ENCODE measurements around the gene AFF3. TPM values are rescaled to one million over a fixed set of nuclear protein-coding genes. Genes with fewer than 3 reads are reported as not detected.

The AFF3 gene
- total RNA-seq, 1 donor from 2014 or later = 8.0 TPM

DNA sequence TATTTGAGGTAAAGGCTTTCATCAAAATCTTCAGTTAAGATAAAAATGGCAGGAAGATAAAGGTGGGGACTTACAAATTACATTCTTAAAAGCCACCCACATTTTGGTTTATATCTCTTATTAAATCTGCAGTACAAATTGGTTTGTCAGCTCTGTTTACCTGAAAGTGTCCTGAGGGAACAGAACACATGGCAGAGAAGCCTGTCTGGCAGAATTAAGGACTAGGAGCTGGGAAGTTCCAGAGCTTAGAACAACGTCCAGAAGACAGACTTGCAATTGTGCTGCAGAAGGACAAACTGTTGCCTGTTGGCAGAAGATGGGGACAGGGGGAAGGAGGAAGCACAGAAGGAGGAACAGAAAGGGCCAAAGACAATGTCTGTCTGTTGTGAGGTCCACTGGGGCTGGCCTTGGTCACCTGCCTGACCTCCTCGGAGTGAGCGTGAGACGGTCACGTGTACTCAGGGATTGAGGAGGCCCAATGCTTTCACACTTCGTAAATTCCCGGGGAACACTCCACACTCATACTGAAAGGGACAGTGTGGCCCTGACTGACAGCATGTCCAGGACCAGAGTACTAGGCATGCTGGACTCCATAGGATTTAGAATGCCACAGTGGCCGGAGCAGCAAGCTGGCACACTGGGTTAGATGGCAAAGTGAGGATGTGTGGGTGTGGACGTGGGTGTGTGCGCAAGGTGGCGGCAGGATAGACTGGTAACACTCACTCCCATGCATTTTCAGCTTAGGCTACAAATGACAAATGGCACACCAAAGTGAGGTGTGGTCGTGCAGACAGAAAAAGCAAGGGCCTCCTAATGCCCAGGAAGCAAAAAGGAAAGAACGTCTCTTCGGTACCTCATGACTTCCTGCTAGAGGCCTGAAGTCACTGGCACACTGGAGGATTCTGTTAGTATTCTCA lies 441.6 kb downstream of the AFF3 start:
- no peaks in the 10 kb centered on the region for H3K9me3 ChIP-seq (replicated peaks)
- no peaks in the 10 kb centered on the region for H3K36me3 ChIP-seq
- intact Hi-C loops (cut with micrococcal nuclease) = no loop called here
- H3K27ac ChIP-seq (replicated peaks) = no peak overlapping the region
- no peaks in the 10 kb centered on the region for H3K27me3 ChIP-seq (ENCODE audit: low read depth)
- H3K4me3 ChIP-seq = no peak overlapping the region
- no peak for DNase-seq
- TF ChIP-seq CTCF (IDR thresholded peaks at IDR 0.05; ENCODE audit: borderline replicate concordance) = no peak
- peaks cover 34% of the 10 kb centered on the region for H3K4me1 ChIP-seq

- Histone ChIP-seq H3K9me3 (replicated peaks) (no peaks in the 10 kb centered on the region), H3K4me3 (no peak overlapping the region), H3K27me3 (ENCODE audit: low read depth) (no peaks in the 10 kb centered on the region), H3K4me1 (peaks cover 39% of the 10 kb centered on the region), H3K36me3 (no peaks in the 10 kb centered on the region), H3K27ac (replicated peaks) (peak overlapping the region; percentile 36)
- TF ChIP-seq CTCF (IDR thresholded peaks at IDR 0.05; ENCODE audit: borderline replicate concordance) = no peak
- intact Hi-C loops (cut with micrococcal nuclease) = no loop called here
- DNase-seq = no peak
Measured at GRCh38 chr2:99698896-99699295, 443.5 kb downstream of the AFF3 start.

DNA sequence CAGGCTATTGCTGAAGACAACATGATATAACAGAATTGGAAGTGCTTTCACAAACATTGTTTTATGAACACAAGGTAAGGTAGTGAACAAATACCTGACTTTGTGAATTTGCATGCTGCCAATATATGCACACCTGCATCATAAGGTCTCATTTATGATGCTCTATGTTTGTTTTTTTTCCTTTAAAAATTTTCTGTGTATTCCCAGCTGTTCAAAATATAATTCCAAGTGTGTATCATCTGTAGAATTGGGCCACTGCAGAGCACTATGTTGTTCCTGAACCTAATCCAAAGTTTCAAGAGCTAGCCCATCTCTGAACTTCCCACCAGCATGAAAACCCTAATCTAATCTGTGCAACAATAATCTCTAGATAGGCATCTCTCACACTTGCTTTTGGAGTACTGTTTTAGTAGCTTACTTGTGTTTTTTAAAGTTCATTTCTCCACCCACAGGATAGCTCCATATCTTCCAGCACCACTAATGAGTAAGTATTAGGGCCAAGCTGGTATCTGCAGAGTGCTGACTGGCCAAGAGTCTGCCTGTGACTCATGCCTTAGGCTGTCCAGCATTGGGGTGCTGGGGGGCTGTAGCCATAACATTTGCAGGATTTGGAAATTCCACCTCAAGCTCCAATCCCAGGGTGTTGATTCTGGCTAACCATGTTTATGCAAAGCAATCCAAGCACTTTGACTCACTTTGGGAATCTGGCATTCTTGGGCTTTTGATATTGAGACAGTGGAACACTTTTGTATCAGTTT lies 444.4 kb downstream of the AFF3 start:
- TF ChIP-seq CTCF (IDR thresholded peaks at IDR 0.05; ENCODE audit: borderline replicate concordance) = no peak
- intact Hi-C loops (cut with micrococcal nuclease) = no loop called here
- H3K4me3 ChIP-seq = no peak overlapping the region
- no peaks in the 10 kb centered on the region for H3K27me3 ChIP-seq (ENCODE audit: low read depth)
- H3K36me3 ChIP-seq = no peaks in the 10 kb centered on the region
- no peaks in the 10 kb centered on the region for H3K9me3 ChIP-seq (replicated peaks)
- peak; percentile 41 for DNase-seq
- H3K4me1 ChIP-seq = peaks cover 40% of the 10 kb centered on the region
- H3K27ac ChIP-seq (replicated peaks) = peak overlapping the region; percentile 36

DNA sequence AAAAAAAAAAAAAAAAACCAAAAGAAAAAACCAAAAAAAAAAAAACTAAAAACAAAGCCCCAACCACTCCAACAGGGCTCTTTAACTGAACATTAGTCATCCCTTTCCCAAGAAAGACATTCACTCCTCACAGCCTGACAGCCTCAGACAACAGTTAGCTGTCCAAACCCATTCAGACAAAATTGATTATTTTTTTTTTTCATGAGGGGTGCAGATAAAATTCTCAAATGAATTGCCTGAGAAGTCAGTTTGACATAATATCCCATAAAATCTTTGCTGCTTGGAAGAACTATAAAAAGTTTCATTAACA lies 446.5 kb downstream of the AFF3 start:
- Histone ChIP-seq H3K4me1 (peaks cover 55% of the 10 kb centered on the region), H3K27me3 (ENCODE audit: low read depth) (no peaks in the 10 kb centered on the region), H3K36me3 (no peaks in the 10 kb centered on the region), H3K9me3 (replicated peaks) (no peaks in the 10 kb centered on the region), H3K27ac (replicated peaks) (peak overlapping the region; percentile 30), H3K4me3 (no peak overlapping the region)
- TF ChIP-seq CTCF (IDR thresholded peaks at IDR 0.05; ENCODE audit: borderline replicate concordance) = no peak
- intact Hi-C loops (cut with micrococcal nuclease) = no loop called here
- no peak for DNase-seq

- peaks cover 54% of the 10 kb centered on the region for H3K4me1 ChIP-seq
- H3K27ac ChIP-seq (replicated peaks) = peak overlapping the region; percentile 52
- no peaks in the 10 kb centered on the region for H3K36me3 ChIP-seq
- DNase-seq = no peak
- no peak overlapping the region for H3K4me3 ChIP-seq
- no peaks in the 10 kb centered on the region for H3K9me3 ChIP-seq (replicated peaks)
- no peaks in the 10 kb centered on the region for H3K27me3 ChIP-seq (ENCODE audit: low read depth)
- intact Hi-C loops (cut with micrococcal nuclease) = no loop called here
- TF ChIP-seq CTCF (IDR thresholded peaks at IDR 0.05; ENCODE audit: borderline replicate concordance) = no peak
Measured at GRCh38 chr2:99695130-99695943, 447.1 kb downstream of the AFF3 start.

Measured in left ventricle myocardium inferior (tissue), 1 donor.